HG02884 (cell line): ENCODE data around the gene HOXD13.

Experiments used
- ATAC-seq: cut with Tn5 transposase; IDR thresholded peaks from one replicate; pipeline ENCODE4 v1.9.1; 2021; ENCODE audit warnings: mild to moderate bottlenecking, moderate library complexity; ENCODE audit not compliant: unreplicated experiment

The HOXD13 gene

DNA sequence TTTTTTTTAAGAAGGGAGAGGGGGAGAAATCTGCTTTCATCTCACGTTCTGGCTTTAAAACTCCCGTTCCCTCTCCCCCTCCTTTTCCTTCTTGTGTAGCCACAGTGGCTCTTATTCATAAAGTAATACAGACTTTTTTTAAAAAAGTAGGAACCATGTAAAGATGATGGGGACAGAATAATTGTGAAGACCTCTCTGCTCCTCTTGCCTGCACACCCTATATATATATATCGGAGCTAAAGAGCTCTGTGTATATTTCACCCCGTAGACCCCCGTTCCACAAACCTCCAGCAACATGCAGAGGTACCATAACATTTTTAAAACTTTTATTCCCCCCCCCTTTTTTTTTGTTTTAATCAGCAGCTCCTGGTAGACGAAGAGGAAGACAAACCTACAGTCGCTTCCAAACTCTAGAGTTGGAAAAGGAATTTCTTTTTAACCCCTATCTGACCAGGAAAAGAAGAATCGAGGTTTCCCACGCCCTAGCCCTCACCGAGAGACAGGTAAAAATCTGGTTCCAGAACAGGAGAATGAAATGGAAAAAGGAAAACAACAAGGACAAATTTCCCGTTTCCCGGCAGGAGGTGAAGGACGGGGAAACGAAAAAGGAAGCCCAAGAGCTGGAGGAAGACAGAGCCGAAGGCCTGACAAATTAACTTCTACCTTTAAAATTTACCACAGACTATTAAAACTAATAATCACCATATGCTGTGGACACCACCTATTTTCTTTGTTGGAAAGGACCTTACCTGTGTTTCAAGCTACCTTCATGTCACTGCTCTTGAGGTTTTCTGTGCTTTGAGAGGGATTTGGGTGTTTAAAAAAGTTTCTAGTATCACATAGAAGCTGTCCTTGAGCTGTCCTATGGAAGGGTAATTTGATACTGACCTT is 38.7 kb downstream of the HOXD13 start:
- ATAC-seq = no peak

GRCh38 chr2:176131848-176132158 is 39.3 kb downstream of the HOXD13 start:
- no peak for ATAC-seq

- no peak for ATAC-seq
Observed at GRCh38 chr2:176132205-176133171, 40.0 kb downstream of the HOXD13 start.

- no peak for ATAC-seq
Observed at GRCh38 chr2:176133389-176133788, 40.9 kb downstream of the HOXD13 start.

DNA sequence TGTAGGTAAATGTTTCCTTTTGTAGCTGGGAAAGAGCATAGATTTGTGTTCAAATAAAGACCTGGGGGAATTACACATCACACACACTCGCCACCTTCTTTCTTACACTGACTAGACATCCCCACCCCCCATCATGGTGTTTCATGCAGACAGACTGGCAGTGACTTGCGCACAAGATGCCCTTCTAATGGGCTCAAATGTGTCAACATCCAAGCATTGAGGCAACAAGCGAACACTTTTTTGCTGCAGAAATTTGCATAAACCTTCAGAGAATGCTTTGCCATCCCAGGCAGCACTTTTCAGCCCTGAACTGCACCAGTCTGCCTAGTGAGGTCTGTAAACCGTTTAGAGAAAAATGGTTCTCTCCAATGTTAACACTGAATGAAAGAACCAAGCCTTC is 41.5 kb downstream of the HOXD13 start:
- no peak for ATAC-seq

DNA sequence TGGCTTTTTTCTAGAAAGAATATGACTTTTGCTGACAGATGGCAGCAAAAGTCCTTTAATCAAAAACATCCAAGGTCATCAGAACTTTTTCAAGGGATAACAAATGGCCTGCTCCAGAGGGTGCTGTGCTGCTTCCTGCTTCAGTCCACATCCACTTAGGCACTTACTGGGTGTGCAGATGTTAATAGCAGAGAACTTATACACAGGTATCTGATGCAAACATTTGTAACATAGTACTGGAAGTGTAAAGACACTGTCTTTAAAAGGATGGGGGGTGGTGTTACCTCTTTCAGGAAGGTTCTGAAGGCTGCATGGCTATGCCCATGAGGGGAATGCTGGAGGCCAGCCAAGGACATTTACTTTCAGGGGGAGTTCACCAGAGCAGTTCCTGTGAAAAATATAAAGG is 42.5 kb downstream of the HOXD13 start:
- ATAC-seq = no peak

- ATAC-seq = no peak
Observed at GRCh38 chr2:176136374-176137251, 44.1 kb downstream of the HOXD13 start.

DNA sequence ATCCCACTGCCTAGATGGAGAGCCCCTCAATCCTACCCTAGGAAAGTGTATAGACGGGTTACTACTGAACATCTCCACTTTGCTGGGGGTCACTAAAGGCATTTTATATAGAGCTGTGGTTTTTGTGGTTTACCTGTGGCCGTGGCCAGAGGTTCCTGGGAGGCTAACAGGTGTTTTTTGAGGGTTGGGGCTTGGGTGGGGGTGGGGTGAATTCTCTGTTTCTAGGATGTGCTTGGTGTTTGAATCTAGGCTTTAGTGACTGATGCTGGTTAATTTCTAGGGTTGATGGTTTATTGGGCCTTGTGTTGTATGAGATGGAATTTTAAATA is 44.7 kb downstream of the HOXD13 start:
- ATAC-seq = no peak

GRCh38 chr2:176137906-176138305 is 45.4 kb downstream of the HOXD13 start:
- ATAC-seq = no peak

DNA sequence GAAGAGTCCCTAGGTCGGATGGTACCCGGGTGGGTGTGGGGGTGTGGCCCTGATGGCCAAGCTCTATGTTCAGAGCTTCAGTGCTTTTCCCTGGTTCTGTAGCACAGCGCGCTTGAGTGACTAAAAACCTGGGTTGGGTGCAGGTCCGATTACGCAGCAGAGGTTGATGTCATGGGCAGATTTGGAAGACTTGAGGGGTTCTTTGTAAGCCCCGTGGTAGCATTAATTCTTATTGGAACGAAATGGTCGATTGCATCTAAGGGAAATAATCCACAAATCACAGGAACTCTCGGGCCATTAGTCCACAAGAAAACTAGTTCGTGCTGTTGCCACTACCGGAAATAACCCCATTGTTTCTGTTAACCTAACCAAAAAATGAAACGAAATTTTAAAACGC is 46.0 kb downstream of the HOXD13 start:
- ATAC-seq = no peak

- no peak for ATAC-seq
Observed at GRCh38 chr2:176138923-176139660, 46.6 kb downstream of the HOXD13 start.

DNA sequence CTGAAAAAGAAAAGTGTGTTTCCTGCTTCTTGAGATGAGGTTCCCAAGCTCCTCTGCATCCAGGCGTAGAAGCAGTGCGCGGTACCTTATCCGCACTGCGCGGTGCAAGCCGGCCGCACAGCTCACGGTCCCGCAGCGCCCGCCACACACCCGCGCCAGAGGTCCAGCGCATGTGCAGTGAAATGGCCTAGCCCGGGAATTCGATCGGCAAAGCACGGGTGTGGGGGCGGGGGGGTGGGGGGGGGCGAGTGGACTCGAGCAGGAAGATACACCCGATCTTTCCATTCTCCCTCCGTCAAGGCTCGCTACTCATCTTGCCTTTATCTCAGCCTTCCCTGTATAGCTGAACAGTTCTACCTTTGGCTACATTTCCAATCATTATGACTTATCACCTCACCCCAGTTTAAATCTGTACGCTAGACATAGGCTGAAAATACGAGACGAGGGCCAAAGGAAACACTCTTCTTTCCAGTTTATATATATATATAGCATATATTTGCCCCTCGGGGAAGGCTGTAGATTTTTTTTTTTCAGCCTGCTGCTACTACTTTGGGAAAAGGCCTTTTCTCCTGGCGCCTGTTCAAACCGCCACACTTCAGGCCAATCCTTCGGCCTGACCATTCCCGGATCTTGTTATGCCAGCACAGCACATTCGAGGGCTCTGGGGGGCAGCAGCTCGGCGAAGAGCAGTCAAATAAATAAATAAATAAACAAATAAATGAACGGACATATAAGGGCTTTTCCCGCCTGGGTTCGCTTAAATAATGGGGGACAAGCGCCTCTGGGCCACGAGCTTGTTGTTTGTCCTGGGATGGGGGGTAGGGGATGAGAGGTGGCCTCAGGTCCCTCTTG is 47.4 kb downstream of the HOXD13 start:
- no peak for ATAC-seq

DNA sequence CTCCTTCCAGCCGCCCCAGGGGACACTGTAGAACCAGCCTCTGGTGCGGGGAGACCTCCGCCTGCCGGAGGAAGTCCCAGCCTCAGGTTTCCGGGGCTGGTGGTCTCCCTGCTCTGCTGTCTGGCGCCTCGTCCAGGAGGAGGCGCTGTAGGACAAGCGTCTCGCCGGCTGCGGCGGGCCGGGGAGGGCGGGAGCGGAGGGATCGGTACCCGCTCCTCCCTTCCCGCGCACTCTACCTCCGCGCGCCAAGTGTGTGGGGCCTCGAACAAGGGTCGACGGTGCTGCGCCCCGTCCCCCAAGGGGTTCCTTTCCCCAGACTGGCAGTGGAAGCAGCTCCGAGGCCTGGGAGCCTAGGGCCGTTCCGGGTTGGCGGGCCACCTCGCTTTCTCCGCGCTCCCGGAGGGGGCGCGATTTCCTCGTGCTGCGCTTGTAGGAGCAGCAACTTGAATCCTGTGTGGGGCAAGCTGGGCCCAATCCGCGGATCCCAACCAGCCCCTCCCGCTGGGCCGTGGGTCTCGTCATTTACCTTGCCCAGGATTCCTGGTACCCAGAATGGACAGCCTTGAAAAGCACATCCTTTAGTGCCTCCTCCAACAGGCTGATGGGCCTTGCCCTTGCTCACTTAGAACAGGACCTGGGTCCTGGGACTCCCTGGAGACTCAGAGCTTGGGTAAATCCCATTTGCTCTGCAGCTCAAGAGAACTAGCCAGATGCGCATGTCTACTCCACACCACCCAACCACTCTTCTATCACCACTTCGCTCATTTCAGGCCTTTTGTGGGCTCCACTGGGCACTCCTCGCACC is 48.2 kb downstream of the HOXD13 start:
- peak; percentile 89 for ATAC-seq

- ATAC-seq = no peak
Observed at GRCh38 chr2:176142281-176142680, 49.8 kb downstream of the HOXD13 start.
